CD4-positive, alpha-beta T cell treated with Interleukin-17A for 4 hours (primary cell): Measurements from ENCODE around the gene ADARB1.

ENCODE experiments used
- DNase-seq: peaks from one replicate; pipeline ENCODE4 v3.0.0-alpha.2; 2020; ENCODE audit warnings: mixed read lengths

Gene ADARB1

GRCh38 chr21:45215213-45215612, 140.8 kb downstream of the ADARB1 start:
- DNase-seq, result no peak

GRCh38 chr21:45217010-45217409, 142.6 kb downstream of the ADARB1 start:
- no peak for DNase-seq

GRCh38 chr21:45219517-45219916, 145.1 kb downstream of the ADARB1 start:
- no peak for DNase-seq

- DNase-seq, result no peak
Observed at GRCh38 chr21:45220071-45220481, 145.7 kb downstream of the ADARB1 start.

- no peak for DNase-seq
Observed at GRCh38 chr21:45220714-45221490, 146.5 kb downstream of the ADARB1 start.

- no peak for DNase-seq
Observed at GRCh38 chr21:45222001-45222400, 147.6 kb downstream of the ADARB1 start.

GRCh38 chr21:45223236-45224185, 149.1 kb downstream of the ADARB1 start:
- no peak for DNase-seq

GRCh38 chr21:45224189-45224938, 150.0 kb downstream of the ADARB1 start:
- DNase-seq, result peak; percentile 75

- no peak for DNase-seq
Observed at GRCh38 chr21:45225041-45225740, 150.8 kb downstream of the ADARB1 start.

- no peak for DNase-seq
Observed at GRCh38 chr21:45225741-45226327, 151.5 kb downstream of the ADARB1 start.

- peak; percentile 50 for DNase-seq
Observed at GRCh38 chr21:45226540-45227326, 152.4 kb downstream of the ADARB1 start.

- no peak for DNase-seq
Observed at GRCh38 chr21:45227735-45228134, 153.4 kb downstream of the ADARB1 start.

- peak; percentile 72 for DNase-seq
Observed at GRCh38 chr21:45228171-45228641, 153.8 kb downstream of the ADARB1 start.

- DNase-seq, result no peak
Observed at GRCh38 chr21:45228656-45229240, 154.4 kb downstream of the ADARB1 start.

- no peak for DNase-seq
Observed at GRCh38 chr21:45231705-45232104, 157.3 kb downstream of the ADARB1 start.

GRCh38 chr21:45234127-45234526, 159.7 kb downstream of the ADARB1 start:
- no peak for DNase-seq

- DNase-seq, result no peak
Observed at GRCh38 chr21:45234965-45235364, 160.6 kb downstream of the ADARB1 start.

- DNase-seq, result no peak
Observed at GRCh38 chr21:45235488-45235887, 161.1 kb downstream of the ADARB1 start.

GRCh38 chr21:45236481-45236880, 162.1 kb downstream of the ADARB1 start:
- DNase-seq, result peak; percentile 21

GRCh38 chr21:45237401-45237800, 163.0 kb downstream of the ADARB1 start:
- no peak for DNase-seq

GRCh38 chr21:45241357-45241756, 167.0 kb downstream of the ADARB1 start:
- no peak for DNase-seq
